GM12891 (cell line): ENCODE measurements around the gene PTPRN2.

Experiments used
- POLR2A ChIP-seq: IDR thresholded peaks from 2 replicates; pipeline ENCODE4 v1.6.1; 2011; ENCODE audit warnings: low read depth, low read length, control low read depth
- POLR2AphosphoS5 ChIP-seq: IDR thresholded peaks from 2 replicates; pipeline ENCODE4 v1.6.1; 2011; ENCODE audit warnings: low read depth, low read length, control low read depth
- SPI1 ChIP-seq: IDR thresholded peaks from 2 replicates; pipeline ENCODE4 v1.6.1; 2011; ENCODE audit warnings: low read depth, low read length, control low read depth

DNA sequence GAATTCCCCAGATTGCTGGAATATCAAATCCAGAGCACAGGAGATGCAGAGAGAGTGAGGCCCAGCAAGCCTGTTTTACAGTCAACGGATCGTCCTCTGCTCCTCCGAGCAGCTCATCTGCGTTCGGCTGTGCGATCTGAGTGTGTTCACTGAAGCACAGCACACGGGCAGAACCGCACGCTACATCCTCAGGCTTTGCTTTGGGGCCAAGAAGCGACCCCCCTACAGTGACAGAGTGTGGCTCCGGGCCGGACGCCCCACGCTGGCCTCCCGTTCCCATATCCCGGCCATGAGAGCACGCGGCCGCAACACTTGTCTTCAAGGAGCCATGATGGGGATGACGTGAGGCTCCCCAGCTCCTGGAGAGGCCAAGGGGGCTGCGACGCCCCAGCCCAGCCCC lies 819.4 kb downstream of the PTPRN2 start:
- TF ChIP-seq POLR2A (no peak), POLR2AphosphoS5 (no peak), SPI1 (no peak)
